GM19043 (cell line): ENCODE data around the gene FMNL2.
"Not testable (repeated sequence)": the region's sequence is repeated elsewhere in the genome, so short reads cannot be mapped to it uniquely, and the experiment has no call there.

Experiments used
- ATAC-seq: cut with Tn5 transposase; IDR thresholded peaks from one replicate; pipeline ENCODE4 v1.9.1; 2021; ENCODE audit warnings: low read depth; ENCODE audit not compliant: unreplicated experiment

The FMNL2 gene

GRCh38 chr2:152465541-152465940 lies 130.6 kb downstream of the FMNL2 start:
- no peak for ATAC-seq

GRCh38 chr2:152466041-152466440 lies 131.1 kb downstream of the FMNL2 start:
- no peak for ATAC-seq

- ATAC-seq, result peak; percentile 94
Observed at GRCh38 chr2:152466980-152467676, 132.2 kb downstream of the FMNL2 start.

DNA sequence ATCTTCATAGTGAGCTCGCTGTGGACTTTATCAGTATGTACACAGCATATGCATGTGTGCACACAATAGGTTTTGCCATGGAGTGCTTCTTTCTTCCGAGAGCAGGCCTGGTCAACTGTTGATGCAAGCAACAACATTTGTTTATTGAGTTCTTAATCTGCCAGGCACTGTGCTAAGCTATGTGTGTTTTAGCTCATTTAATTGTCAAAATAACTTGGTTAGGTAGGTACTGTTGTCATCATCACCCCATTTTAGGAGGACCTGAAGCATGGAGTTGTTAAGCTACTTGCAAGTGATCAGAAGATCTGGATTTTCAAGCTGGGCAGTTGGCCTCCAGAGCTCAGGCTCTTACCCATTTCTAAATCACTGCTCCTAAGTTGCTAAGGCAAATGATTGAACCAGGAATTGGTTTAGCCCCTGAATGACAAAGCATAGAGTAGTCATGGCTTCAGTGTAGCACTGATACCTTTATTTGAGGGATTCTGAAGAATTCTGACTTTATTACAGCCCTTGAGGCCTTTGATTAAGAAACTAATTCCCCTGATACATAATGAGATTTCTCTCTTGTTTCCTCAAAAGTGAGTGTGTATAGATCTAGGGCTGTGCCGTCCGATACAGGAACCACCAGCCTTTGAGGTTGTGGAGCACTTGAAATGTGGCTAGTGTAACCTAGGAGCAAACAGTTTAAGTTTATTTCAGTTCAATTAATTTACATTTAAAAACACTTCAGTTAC lies 132.9 kb downstream of the FMNL2 start:
- ATAC-seq, result no peak

GRCh38 chr2:152468899-152469692 lies 134.1 kb downstream of the FMNL2 start:
- no peak for ATAC-seq

DNA sequence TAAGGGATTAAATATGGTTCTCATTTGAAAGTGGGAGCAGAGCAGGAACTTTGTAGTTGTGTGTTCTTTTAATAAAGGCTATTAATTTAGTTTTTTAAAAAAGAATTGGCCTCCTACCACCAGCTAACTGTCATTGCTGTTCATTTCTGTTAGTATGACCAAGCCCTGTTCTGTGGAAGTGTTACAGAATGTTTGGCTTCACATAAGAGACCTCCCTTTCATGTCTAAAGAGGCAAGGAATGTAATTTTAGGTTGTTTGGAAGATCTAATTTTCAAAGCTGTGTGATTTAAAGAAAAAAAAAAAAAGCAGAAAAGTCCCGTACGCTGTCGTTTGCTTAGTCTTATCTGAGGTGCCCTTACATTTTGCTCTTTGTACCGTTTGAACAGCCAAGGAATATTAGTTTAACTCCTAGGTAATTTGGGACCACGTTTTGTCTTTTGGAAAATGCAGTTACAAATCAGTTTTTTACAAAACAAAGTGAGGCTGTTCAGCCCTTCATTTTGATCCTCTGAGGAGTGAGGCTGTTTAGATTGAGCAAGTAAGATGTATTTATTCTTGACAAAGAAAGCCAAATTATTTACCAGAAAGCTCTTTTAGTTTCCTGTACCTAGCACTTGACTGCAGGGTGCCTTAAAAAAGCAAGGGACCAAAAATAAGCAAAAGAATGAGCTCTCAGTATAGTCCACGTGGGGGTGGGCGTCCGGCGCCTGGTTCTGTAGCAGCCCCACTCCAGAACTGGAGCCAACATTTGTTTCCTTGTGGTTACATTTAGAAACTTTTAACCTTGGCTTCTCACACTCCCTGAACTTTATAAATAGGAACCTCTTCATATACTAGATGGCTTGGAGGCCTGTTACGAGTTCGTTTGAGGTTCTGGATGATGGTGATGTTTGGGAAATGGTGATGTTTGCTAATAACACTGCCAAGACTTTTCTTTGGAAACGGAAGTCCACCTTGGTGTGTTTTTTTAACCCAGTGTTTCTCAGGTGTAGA lies 136.2 kb downstream of the FMNL2 start:
- ATAC-seq, result no peak

DNA sequence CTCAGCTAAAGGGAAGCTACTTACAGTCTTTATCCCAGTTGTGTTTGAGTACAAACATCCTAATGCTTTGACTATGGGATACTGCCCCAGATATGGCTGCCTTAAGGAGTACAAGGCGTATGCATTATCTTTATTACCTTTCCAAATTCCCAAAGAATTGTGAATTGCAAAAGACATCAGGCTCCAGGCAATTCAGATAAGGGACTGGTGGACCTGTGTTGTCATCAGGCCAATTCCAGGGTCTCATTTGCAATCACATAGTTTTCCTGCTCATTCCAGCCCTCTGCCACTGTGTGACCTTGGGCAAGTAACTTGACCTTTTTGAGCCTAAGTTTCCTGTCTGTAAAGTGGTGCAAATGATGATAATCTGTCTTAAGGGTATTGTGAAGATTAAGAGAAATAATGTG lies 137.5 kb downstream of the FMNL2 start:
- no peak for ATAC-seq

DNA sequence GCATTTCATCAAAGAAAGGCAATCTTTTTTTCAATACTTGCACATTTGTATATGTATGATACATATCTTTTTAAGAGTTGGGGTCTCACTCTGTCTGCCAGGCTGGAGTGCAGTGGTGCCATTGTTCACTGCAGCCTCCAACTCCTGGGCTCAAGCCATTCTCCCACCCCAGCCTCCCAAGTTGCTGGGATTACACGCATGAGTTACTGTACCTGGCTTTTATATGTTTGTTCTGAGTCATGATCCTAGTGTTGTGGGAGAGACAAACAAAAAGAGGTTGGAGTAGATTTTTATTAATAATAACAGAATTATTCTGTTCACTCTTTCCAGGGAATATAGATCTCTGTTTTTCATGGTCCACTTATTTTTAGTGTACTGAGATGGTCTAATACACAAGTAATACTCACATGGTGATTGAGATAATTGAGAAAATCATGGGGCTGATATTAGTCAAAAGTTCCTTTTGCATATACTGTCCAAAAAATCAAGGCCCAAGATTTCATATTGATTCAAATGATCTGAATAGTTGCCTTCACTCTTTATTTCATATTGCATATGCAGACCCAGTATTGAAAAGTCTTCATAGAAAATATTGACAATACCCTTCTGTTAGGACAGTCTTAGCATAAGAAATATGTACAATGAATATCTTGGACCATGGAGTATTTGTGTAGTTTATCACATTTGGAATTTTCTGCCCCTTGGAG lies 138.3 kb downstream of the FMNL2 start:
- no peak for ATAC-seq

- not testable (repeated sequence) for ATAC-seq
Observed at GRCh38 chr2:152474523-152474922, 139.5 kb downstream of the FMNL2 start.

- ATAC-seq, result no peak
Observed at GRCh38 chr2:152475982-152476381, 141.0 kb downstream of the FMNL2 start.

- ATAC-seq, result no peak
Observed at GRCh38 chr2:152477347-152478092, 142.5 kb downstream of the FMNL2 start.

DNA sequence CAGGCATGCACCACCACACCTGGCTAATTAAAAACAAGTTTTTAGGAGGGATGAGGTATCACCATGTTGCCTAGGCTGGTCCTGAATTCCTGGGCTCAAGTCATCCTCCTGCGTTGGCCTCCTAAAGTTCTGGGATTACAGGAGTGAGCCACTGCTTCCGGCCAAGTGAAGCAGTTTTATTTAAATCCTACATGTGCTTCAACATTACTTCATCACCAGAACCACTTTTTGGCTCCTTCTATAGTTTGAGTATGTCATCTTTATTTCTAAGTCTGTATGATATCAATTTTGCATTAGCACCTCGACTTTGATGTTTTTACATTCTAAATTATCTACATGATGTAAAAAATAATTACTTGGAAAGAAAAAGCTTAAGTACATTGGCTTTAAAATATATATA lies 144.3 kb downstream of the FMNL2 start:
- ATAC-seq, result no peak

DNA sequence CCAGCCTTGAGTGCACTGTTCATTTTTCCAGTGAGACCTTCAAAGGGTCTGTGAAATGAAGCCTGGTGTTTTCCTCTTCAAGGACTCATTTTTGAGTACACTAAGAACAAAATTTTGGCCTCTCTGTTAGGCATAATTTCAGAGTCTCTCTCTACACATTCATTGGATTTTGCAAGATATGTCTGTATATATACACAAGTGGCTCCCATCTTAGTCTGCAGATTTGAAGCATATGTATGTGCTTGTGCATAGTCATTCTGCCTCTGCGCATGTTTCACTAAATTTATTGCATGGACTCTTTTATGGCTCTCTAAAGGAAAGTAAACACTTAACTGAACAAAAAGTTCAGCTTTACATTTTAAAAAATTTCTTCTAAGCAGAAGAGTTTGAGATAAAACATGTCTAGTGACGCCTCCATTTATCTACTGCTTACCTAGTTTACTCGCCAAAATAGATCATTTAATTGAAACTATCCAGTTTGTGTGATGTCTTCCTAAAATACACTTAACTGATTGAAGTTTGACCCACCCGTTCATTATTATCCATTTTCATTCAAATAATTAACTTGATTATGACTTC lies 145.9 kb downstream of the FMNL2 start:
- ATAC-seq, result no peak

DNA sequence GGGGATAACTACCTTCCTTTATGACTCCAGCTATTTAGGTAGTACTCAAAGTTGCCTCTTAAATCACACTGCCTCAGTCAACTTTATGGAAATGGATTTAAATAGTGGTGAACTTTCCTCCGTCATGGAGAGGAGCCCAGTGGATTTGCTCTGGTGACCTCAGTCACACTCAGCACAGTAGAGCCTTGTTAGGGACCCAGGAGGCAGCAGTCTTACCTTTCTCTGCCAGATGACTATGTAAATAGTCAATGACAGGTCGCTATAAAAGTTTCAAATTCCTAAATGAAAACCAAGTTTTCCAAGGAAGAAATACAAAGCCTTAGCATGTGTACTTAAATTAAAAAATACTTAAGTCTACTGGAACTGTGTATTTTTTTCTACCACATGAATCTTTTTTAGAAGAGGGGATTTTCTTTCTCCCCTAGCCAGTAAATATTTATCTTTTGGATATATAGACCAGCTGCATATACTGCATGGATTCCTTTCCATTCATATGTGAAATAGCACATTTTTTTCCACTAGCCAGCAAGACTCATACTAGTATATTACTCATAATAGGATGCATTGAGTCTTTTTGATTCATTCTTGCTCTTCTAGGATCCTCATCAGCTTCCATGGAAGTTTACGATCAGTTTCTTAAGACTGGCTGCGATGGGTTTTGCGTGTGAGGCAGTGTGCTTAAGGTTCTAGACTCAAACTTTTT lies 147.1 kb downstream of the FMNL2 start:
- no peak for ATAC-seq

DNA sequence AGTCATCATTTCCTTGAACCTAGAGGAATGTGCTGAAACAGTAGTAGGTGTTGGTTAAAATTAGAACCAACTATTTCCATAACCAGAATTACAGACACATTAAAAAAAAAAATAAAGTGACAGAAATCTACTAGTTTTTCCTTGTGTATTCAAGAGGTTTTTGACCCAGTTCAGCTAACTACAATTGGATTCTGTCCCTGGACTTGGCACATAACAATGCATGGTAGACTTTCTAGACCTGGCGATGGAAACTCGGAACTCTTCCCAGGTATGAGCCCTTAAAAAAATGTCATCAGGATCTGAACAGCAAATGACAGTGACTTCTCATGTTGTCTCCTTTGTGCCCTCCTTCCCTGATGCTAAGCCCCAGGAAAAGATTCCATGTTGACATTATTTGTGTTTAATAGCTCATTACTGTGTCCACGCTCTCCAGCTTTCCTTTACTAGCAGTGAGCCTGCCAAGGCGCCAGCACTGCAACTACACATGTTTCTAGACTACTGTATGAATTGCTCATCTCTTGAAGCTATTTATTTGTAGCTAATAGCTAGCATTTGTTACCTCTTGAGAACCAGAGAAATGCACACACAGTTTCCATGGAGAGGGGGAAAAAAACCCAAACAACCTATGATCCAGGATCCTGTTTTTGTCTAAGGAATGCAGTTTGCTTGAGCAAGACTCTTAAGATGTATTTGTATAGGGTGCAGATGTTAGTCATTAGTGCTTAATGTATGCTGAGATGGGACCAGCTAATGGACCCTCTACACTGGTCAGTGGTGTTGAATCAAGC lies 148.5 kb downstream of the FMNL2 start:
- ATAC-seq, result no peak

DNA sequence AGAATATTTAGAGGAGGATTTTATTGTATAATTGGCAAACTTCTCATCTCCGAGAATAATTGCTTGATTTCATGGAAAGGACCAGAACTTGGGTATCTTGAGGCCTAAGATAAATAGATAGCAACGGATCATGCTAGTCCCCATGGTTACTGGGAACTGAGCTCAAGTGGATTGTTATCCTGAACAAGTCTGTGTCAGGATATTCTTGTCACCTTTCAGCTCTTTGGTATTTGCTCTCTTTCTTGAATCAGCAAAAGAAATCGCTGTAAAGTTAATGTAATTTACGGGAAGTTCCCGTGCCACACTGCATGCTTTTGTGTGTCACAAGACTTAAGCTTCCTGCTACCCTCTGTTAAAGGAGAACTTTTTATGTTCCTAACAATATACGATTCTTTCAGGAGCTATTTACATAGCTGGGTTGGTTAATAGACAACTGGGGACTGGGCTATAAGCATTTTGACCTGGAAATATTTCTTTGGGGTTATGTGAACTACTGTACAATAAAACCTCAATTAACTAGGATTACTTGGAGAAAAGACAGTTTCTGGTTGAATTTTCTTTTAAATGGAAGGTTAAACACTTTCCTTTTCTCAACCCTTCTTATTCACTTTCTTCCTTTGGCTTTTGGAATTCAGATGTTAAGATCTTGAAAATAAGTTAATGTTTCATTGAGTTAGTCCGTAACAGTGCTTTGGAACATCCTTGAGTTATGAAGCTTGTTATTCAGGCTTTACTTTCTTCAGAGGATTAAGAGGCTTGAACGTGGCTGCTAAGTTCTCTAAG lies 151.2 kb downstream of the FMNL2 start:
- no peak for ATAC-seq
